Measurements from ENCODE around the gene NFIB.

NFIB gene

GRCh38 chr9:14289916-14290315 lies 24.0 kb downstream of the NFIB start:
- Histone ChIP-seq H3K23ac (ENCODE audit: low read length) (no peak overlapping the region), H2BK5ac (ENCODE audit: low read length) (no peak overlapping the region), H3K4ac (ENCODE audit: low read depth, low read length) (no peak overlapping the region), H3K56ac (ENCODE audit: low read length) (no peak overlapping the region), H3K4me3 (ENCODE audit: low read length) (no peak overlapping the region), H4K5ac (ENCODE audit: low read length) (no peak overlapping the region), H3K79me1 (ENCODE audit: low read length) (no peaks in the 10 kb centered on the region), H3K9ac (ENCODE audit: low read length) (no peak overlapping the region), H2BK120ac (ENCODE audit: low read depth, low read length) (no peak overlapping the region), H2AK5ac (ENCODE audit: low read length) (no peak overlapping the region), H3K18ac (ENCODE audit: low read length) (no peak overlapping the region), H3K4me2 (ENCODE audit: low read length) (no peak overlapping the region), H3K36me3 (ENCODE audit: control insufficient read depth, insufficient read depth, low read length) (no peaks in the 10 kb centered on the region), H3K79me2 (ENCODE audit: control insufficient read depth, insufficient read depth, low read length) (no peaks in the 10 kb centered on the region), H2BK15ac (replicated peaks; ENCODE audit: low read depth) (no peak overlapping the region), H3K27ac (ENCODE audit: low read depth, low read length) (no peak overlapping the region), H3K4me1 (ENCODE audit: control insufficient read depth, low read depth, low read length) (no peaks in the 10 kb centered on the region), H4K8ac (ENCODE audit: low read depth, low read length) (no peak overlapping the region), H3K27me3 (ENCODE audit: insufficient read depth, low read length, poor library complexity) (no peaks in the 10 kb centered on the region)
- no CpG with 5 or more reads among the region's 3 CpGs for WGBS (ENCODE audit: extremely low coverage, insufficient coverage, low lambda C conversion rate)
- DNase-seq: no peak

GRCh38 chr9:14288433-14288832 lies 25.5 kb downstream of the NFIB start:
- H3K79me2 ChIP-seq (ENCODE audit: control insufficient read depth, insufficient read depth, low read length): no peaks in the 10 kb centered on the region
- H3K18ac ChIP-seq (ENCODE audit: low read length): no peak overlapping the region
- no peak for DNase-seq
- no peak overlapping the region for H4K5ac ChIP-seq (ENCODE audit: low read length)
- H3K56ac ChIP-seq (ENCODE audit: low read length): no peak overlapping the region
- H3K4ac ChIP-seq (ENCODE audit: low read depth, low read length): no peak overlapping the region
- no peak overlapping the region for H3K23ac ChIP-seq (ENCODE audit: low read length)
- WGBS (ENCODE audit: extremely low coverage, insufficient coverage, low lambda C conversion rate): no CpG with 5 or more reads among the region's 4 CpGs
- no peaks in the 10 kb centered on the region for H3K27me3 ChIP-seq (ENCODE audit: insufficient read depth, low read length, poor library complexity)
- H3K4me1 ChIP-seq (ENCODE audit: control insufficient read depth, low read depth, low read length): no peaks in the 10 kb centered on the region
- no peak overlapping the region for H2BK120ac ChIP-seq (ENCODE audit: low read depth, low read length)
- no peak overlapping the region for H4K8ac ChIP-seq (ENCODE audit: low read depth, low read length)
- H3K4me3 ChIP-seq (ENCODE audit: low read length): no peak overlapping the region
- no peak overlapping the region for H3K4me2 ChIP-seq (ENCODE audit: low read length)
- no peak overlapping the region for H2AK5ac ChIP-seq (ENCODE audit: low read length)
- H2BK15ac ChIP-seq (replicated peaks; ENCODE audit: low read depth): no peak overlapping the region
- H3K9ac ChIP-seq (ENCODE audit: low read length): no peak overlapping the region
- H3K79me1 ChIP-seq (ENCODE audit: low read length): no peaks in the 10 kb centered on the region
- no peak overlapping the region for H2BK5ac ChIP-seq (ENCODE audit: low read length)
- no peaks in the 10 kb centered on the region for H3K36me3 ChIP-seq (ENCODE audit: control insufficient read depth, insufficient read depth, low read length)
- no peak overlapping the region for H3K27ac ChIP-seq (ENCODE audit: low read depth, low read length)

GRCh38 chr9:14286121-14286520 lies 27.8 kb downstream of the NFIB start:
- no peak overlapping the region for H2BK5ac ChIP-seq (ENCODE audit: low read length)
- H3K4me1 ChIP-seq (ENCODE audit: control insufficient read depth, low read depth, low read length): no peaks in the 10 kb centered on the region
- H3K79me2 ChIP-seq (ENCODE audit: control insufficient read depth, insufficient read depth, low read length): no peaks in the 10 kb centered on the region
- no peak overlapping the region for H3K4me2 ChIP-seq (ENCODE audit: low read length)
- H3K27ac ChIP-seq (ENCODE audit: low read depth, low read length): no peak overlapping the region
- no peak overlapping the region for H3K4me3 ChIP-seq (ENCODE audit: low read length)
- H3K56ac ChIP-seq (ENCODE audit: low read length): no peak overlapping the region
- H2AK5ac ChIP-seq (ENCODE audit: low read length): no peak overlapping the region
- no peak overlapping the region for H3K23ac ChIP-seq (ENCODE audit: low read length)
- H3K27me3 ChIP-seq (ENCODE audit: insufficient read depth, low read length, poor library complexity): no peaks in the 10 kb centered on the region
- H4K5ac ChIP-seq (ENCODE audit: low read length): no peak overlapping the region
- H3K79me1 ChIP-seq (ENCODE audit: low read length): no peaks in the 10 kb centered on the region
- H3K4ac ChIP-seq (ENCODE audit: low read depth, low read length): no peak overlapping the region
- no CpG with 5 or more reads among the region's 1 CpG for WGBS (ENCODE audit: extremely low coverage, insufficient coverage, low lambda C conversion rate)
- no peak overlapping the region for H3K18ac ChIP-seq (ENCODE audit: low read length)
- H2BK15ac ChIP-seq (replicated peaks; ENCODE audit: low read depth): no peak overlapping the region
- no peaks in the 10 kb centered on the region for H3K36me3 ChIP-seq (ENCODE audit: control insufficient read depth, insufficient read depth, low read length)
- no peak overlapping the region for H2BK120ac ChIP-seq (ENCODE audit: low read depth, low read length)
- no peak for DNase-seq
- H4K8ac ChIP-seq (ENCODE audit: low read depth, low read length): no peak overlapping the region
- no peak overlapping the region for H3K9ac ChIP-seq (ENCODE audit: low read length)

GRCh38 chr9:14283276-14283675 lies 30.7 kb downstream of the NFIB start:
- H3K79me1 ChIP-seq (ENCODE audit: low read length): no peaks in the 10 kb centered on the region
- H3K4me2 ChIP-seq (ENCODE audit: low read length): no peak overlapping the region
- DNase-seq: no peak
- H3K4me3 ChIP-seq (ENCODE audit: low read length): no peak overlapping the region
- no peak overlapping the region for H3K56ac ChIP-seq (ENCODE audit: low read length)
- no peak overlapping the region for H3K27ac ChIP-seq (ENCODE audit: low read depth, low read length)
- no peak overlapping the region for H2BK15ac ChIP-seq (replicated peaks; ENCODE audit: low read depth)
- WGBS (ENCODE audit: extremely low coverage, insufficient coverage, low lambda C conversion rate): no CpG with 5 or more reads among the region's 1 CpG
- no peak overlapping the region for H2BK5ac ChIP-seq (ENCODE audit: low read length)
- H3K4me1 ChIP-seq (ENCODE audit: control insufficient read depth, low read depth, low read length): no peaks in the 10 kb centered on the region
- no peak overlapping the region for H3K4ac ChIP-seq (ENCODE audit: low read depth, low read length)
- H4K8ac ChIP-seq (ENCODE audit: low read depth, low read length): no peak overlapping the region
- H4K5ac ChIP-seq (ENCODE audit: low read length): no peak overlapping the region
- no peaks in the 10 kb centered on the region for H3K79me2 ChIP-seq (ENCODE audit: control insufficient read depth, insufficient read depth, low read length)
- H2BK120ac ChIP-seq (ENCODE audit: low read depth, low read length): no peak overlapping the region
- no peaks in the 10 kb centered on the region for H3K36me3 ChIP-seq (ENCODE audit: control insufficient read depth, insufficient read depth, low read length)
- H2AK5ac ChIP-seq (ENCODE audit: low read length): no peak overlapping the region
- H3K9ac ChIP-seq (ENCODE audit: low read length): no peak overlapping the region
- no peak overlapping the region for H3K23ac ChIP-seq (ENCODE audit: low read length)
- H3K27me3 ChIP-seq (ENCODE audit: insufficient read depth, low read length, poor library complexity): no peaks in the 10 kb centered on the region
- H3K18ac ChIP-seq (ENCODE audit: low read length): no peak overlapping the region

GRCh38 chr9:14281876-14282275 lies 32.1 kb downstream of the NFIB start:
- H3K9ac ChIP-seq (ENCODE audit: low read length): no peak overlapping the region
- no peak overlapping the region for H3K18ac ChIP-seq (ENCODE audit: low read length)
- H2BK5ac ChIP-seq (ENCODE audit: low read length): no peak overlapping the region
- DNase-seq: no peak
- H3K23ac ChIP-seq (ENCODE audit: low read length): no peak overlapping the region
- H2BK15ac ChIP-seq (replicated peaks; ENCODE audit: low read depth): no peak overlapping the region
- no peak overlapping the region for H3K4ac ChIP-seq (ENCODE audit: low read depth, low read length)
- no peak overlapping the region for H2BK120ac ChIP-seq (ENCODE audit: low read depth, low read length)
- H3K4me3 ChIP-seq (ENCODE audit: low read length): no peak overlapping the region
- no peak overlapping the region for H4K5ac ChIP-seq (ENCODE audit: low read length)
- H3K27ac ChIP-seq (ENCODE audit: low read depth, low read length): no peak overlapping the region
- H3K56ac ChIP-seq (ENCODE audit: low read length): no peak overlapping the region
- no peak overlapping the region for H2AK5ac ChIP-seq (ENCODE audit: low read length)
- H3K79me2 ChIP-seq (ENCODE audit: control insufficient read depth, insufficient read depth, low read length): no peaks in the 10 kb centered on the region
- H3K4me1 ChIP-seq (ENCODE audit: control insufficient read depth, low read depth, low read length): no peaks in the 10 kb centered on the region
- no peaks in the 10 kb centered on the region for H3K79me1 ChIP-seq (ENCODE audit: low read length)
- no peak overlapping the region for H3K4me2 ChIP-seq (ENCODE audit: low read length)
- H4K8ac ChIP-seq (ENCODE audit: low read depth, low read length): no peak overlapping the region
- no peaks in the 10 kb centered on the region for H3K36me3 ChIP-seq (ENCODE audit: control insufficient read depth, insufficient read depth, low read length)
- H3K27me3 ChIP-seq (ENCODE audit: insufficient read depth, low read length, poor library complexity): no peaks in the 10 kb centered on the region

- no peaks in the 10 kb centered on the region for H3K36me3 ChIP-seq (ENCODE audit: control insufficient read depth, insufficient read depth, low read length)
- no CpG with 5 or more reads among the region's 1 CpG for WGBS (ENCODE audit: extremely low coverage, insufficient coverage, low lambda C conversion rate)
Observed at GRCh38 chr9:14281136-14281795, 32.7 kb downstream of the NFIB start.

More at GRCh38 chr9:14281136-14281795, 32.7 kb downstream of the NFIB start:
- no peak overlapping the region for H3K27ac ChIP-seq (ENCODE audit: low read depth, low read length)
- H2AK5ac ChIP-seq (ENCODE audit: low read length): no peak overlapping the region
- H2BK5ac ChIP-seq (ENCODE audit: low read length): no peak overlapping the region
- H2BK15ac ChIP-seq (replicated peaks; ENCODE audit: low read depth): no peak overlapping the region
- H3K56ac ChIP-seq (ENCODE audit: low read length): no peak overlapping the region
- H3K79me1 ChIP-seq (ENCODE audit: low read length): no peaks in the 10 kb centered on the region
- H3K4me2 ChIP-seq (ENCODE audit: low read length): no peak overlapping the region
- H4K8ac ChIP-seq (ENCODE audit: low read depth, low read length): no peak overlapping the region
- H3K4ac ChIP-seq (ENCODE audit: low read depth, low read length): no peak overlapping the region
- H3K9ac ChIP-seq (ENCODE audit: low read length): no peak overlapping the region
- H3K18ac ChIP-seq (ENCODE audit: low read length): no peak overlapping the region
- H3K27me3 ChIP-seq (ENCODE audit: insufficient read depth, low read length, poor library complexity): no peaks in the 10 kb centered on the region
- H2BK120ac ChIP-seq (ENCODE audit: low read depth, low read length): no peak overlapping the region
- H3K4me1 ChIP-seq (ENCODE audit: control insufficient read depth, low read depth, low read length): no peaks in the 10 kb centered on the region
- no peak overlapping the region for H3K23ac ChIP-seq (ENCODE audit: low read length)
- no peak overlapping the region for H3K4me3 ChIP-seq (ENCODE audit: low read length)
- no peaks in the 10 kb centered on the region for H3K79me2 ChIP-seq (ENCODE audit: control insufficient read depth, insufficient read depth, low read length)
- no peak overlapping the region for H4K5ac ChIP-seq (ENCODE audit: low read length)
- no peak for DNase-seq

Data from mesendoderm (in vitro differentiated cells).